NB4 (cell line): Measurements from ENCODE around the gene KIF3A.

ENCODE experiments used
- MAX ChIP-seq: IDR thresholded peaks from 2 replicates; pipeline ENCODE4 v1.6.1; 2011; ENCODE audit warnings: low read depth, low read length
- POLR2A ChIP-seq: IDR thresholded peaks from 2 replicates; pipeline ENCODE4 v1.6.1; 2011; ENCODE audit warnings: mild to moderate bottlenecking; ENCODE audit not compliant: insufficient read length; ENCODE audit errors: extremely low read depth
- TF ChIP-seq, protein P1 (sequence below): IDR thresholded peaks from one replicate; pipeline ENCODE4 v1.5.1; 2012; ENCODE audit warnings: low read depth, low read length

GRCh38 chr5:132742158-132742557, 4.8 kb upstream of the KIF3A start:
- TF ChIP-seq, protein P1, sequence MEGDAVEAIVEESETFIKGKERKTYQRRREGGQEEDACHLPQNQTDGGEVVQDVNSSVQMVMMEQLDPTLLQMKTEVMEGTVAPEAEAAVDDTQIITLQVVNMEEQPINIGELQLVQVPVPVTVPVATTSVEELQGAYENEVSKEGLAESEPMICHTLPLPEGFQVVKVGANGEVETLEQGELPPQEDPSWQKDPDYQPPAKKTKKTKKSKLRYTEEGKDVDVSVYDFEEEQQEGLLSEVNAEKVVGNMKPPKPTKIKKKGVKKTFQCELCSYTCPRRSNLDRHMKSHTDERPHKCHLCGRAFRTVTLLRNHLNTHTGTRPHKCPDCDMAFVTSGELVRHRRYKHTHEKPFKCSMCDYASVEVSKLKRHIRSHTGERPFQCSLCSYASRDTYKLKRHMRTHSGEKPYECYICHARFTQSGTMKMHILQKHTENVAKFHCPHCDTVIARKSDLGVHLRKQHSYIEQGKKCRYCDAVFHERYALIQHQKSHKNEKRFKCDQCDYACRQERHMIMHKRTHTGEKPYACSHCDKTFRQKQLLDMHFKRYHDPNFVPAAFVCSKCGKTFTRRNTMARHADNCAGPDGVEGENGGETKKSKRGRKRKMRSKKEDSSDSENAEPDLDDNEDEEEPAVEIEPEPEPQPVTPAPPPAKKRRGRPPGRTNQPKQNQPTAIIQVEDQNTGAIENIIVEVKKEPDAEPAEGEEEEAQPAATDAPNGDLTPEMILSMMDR, result no peak
- no peak for TF ChIP-seq POLR2A
- TF ChIP-seq MAX, result no peak
